Esophagus squamous epithelium (tissue), 5 donors: Measurements from ENCODE around the gene RCL1. TPM values are rescaled to one million over a fixed set of nuclear protein-coding genes. Genes with fewer than 3 reads are reported as not detected.
"Not testable (repeated sequence)": the region's sequence is repeated elsewhere in the genome, so short reads cannot be mapped to it uniquely, and the experiment has no call there.

Source experiments
- DNase-seq: peaks from one replicate; lab custom pipeline; 2025; lab: John Stamatoyannopoulos, UW
- H3K27ac ChIP-seq, 4 donors: fragments of 200-600 bp; sonication (generic); one replicate each; pipeline ENCODE4 v1.5.1; 2016 to 2019; ENCODE audit warnings: mild to moderate bottlenecking in 1 of 4
- H3K27me3 ChIP-seq, 4 donors: fragments of 200-600 bp; sonication (generic); 1 replicate in 3 of 4; 2 replicates in 1 of 4; pipeline versions ENCODE4 v1.5.1 to v1.6.0; 2017 to 2021; ENCODE audit warnings: antibody characterized with exemption in 1 of 4
- H3K36me3 ChIP-seq, 3 donors: fragments of 200-600 bp; sonication (generic); one replicate each; pipeline ENCODE4 v1.5.1; 2016 to 2019
- H3K4me1 ChIP-seq, 3 donors: fragments of 200-600 bp; sonication (generic); one replicate each; pipeline ENCODE4 v1.5.1; 2017 to 2019
- H3K4me3 ChIP-seq, 4 donors: fragments of 200-600 bp; sonication (generic); 1 replicate in 3 of 4; 2 replicates in 1 of 4; pipeline ENCODE4 v1.5.1; 2016 to 2019; ENCODE audit warnings: mild to moderate bottlenecking in 2 of 4, moderate library complexity in 1 of 4
- H3K9me3 ChIP-seq, 3 donors: fragments of 200-600 bp; sonication (generic); one replicate each; pipeline ENCODE4 v1.5.1; 2016 to 2019
- CTCF ChIP-seq, 6 experiments: fragments of 450-650 bp in 4 of 6; fragments of 200-600 bp in 2 of 6; sonication (generic) in 2 of 6; IDR thresholded peaks; one replicate each; pipeline ENCODE4 v1.5.1; 2016 to 2019; ENCODE audit warnings: antibody characterized with exemption in 6 of 6, mild to moderate bottlenecking in 4 of 6, moderate library complexity in 4 of 6
- POLR2A ChIP-seq, 4 donors: fragments of 450-650 bp; IDR thresholded peaks; one replicate each; pipeline ENCODE4 v1.6.1; 2017; ENCODE audit warnings: antibody characterized with exemption in 4 of 4, mild to moderate bottlenecking in 4 of 4, moderate library complexity in 3 of 4
- WGBS, 2 donors: methylation state at CpG; one replicate each; pipeline ENCODE4 v1.1.5; 2018; 5-methylcytosine and 5-hydroxymethylcytosine counted together
- intact Hi-C: fragments of 100-400 bp; cut with DNase I; formaldehyde crosslinking; loops from one replicate; pipeline ENCODE4 v1.15.0; 2022
- total RNA-seq, 4 donors: library from RNA; depleted of rRNA; stranded (reverse); fragments of >200 nt; gene quantifications; one replicate each; pipeline ENCODE4 v1.1.0, GENCODE V29; 2016
- donor health status: DM: yes; HTN: yes; CAD: no.

The RCL1 gene
- total RNA-seq, 4 donors from 2014 or later: 13.8 to 28.0 (median 16.5) TPM

- TF ChIP-seq CTCF (IDR thresholded peaks at IDR 0.05) (no peak), POLR2A (IDR thresholded peaks at IDR 0.05) (peak in 1 of 4 donors; percentile 22)
- intact Hi-C loops: no loop called here
- peak overlapping the region in 3 of 4 donors; percentile 49 to 89 (median 86) for H3K27ac ChIP-seq
- H3K4me1 ChIP-seq: peaks cover 9 to 28% (median 10%) of the 10 kb centered on the region in 3 donors
- no peaks in the 10 kb centered on the region for H3K27me3 ChIP-seq
- no peaks in the 10 kb centered on the region for H3K36me3 ChIP-seq
- WGBS, 2 donors: 6 to 8% methylated on average over 16 to 18 of the region's 23 CpGs
- H3K9me3 ChIP-seq: no peaks in the 10 kb centered on the region
- DNase-seq: no peak
- H3K4me3 ChIP-seq: peak overlapping the region; percentile 74 to 97 (median 88)
These were observed 631 bp upstream of the RCL1 start for GRCh38 chr9:4792054-4792571.

GRCh38 chr9:4793459-4794395, 983 bp downstream of the RCL1 start:
- DNase-seq: no peak
- H3K27ac ChIP-seq: peak overlapping the region; percentile 81 to 89 (median 84)
- H3K4me1 ChIP-seq: peaks cover 9 to 43% (median 16%) of the 10 kb centered on the region in 3 donors
- intact Hi-C loops: no loop called here
- WGBS, 2 donors: 16 to 21% methylated on average over 18 to 22 of the region's 23 CpGs
- H3K36me3 ChIP-seq: no peaks in the 10 kb centered on the region
- TF ChIP-seq POLR2A (IDR thresholded peaks at IDR 0.05) (no peak), CTCF (IDR thresholded peaks at IDR 0.05) (no peak)
- H3K27me3 ChIP-seq: no peaks in the 10 kb centered on the region
- H3K4me3 ChIP-seq: peak overlapping the region; percentile 74 to 97 (median 88)
- H3K9me3 ChIP-seq: no peaks in the 10 kb centered on the region

GRCh38 chr9:4794691-4795090, 1.9 kb downstream of the RCL1 start:
- no peak overlapping the region for H3K4me3 ChIP-seq
- no peak for TF ChIP-seq POLR2A (IDR thresholded peaks at IDR 0.05)
- TF ChIP-seq CTCF (IDR thresholded peaks at IDR 0.05): no peak
- peaks cover 9 to 50% (median 16%) of the 10 kb centered on the region in 3 donors for H3K4me1 ChIP-seq
- 62 to 63% methylated on average over 4 of the region's 4 CpGs for WGBS, 2 donors
- no peaks in the 10 kb centered on the region for H3K36me3 ChIP-seq
- intact Hi-C loops: no loop called here
- H3K9me3 ChIP-seq: no peaks in the 10 kb centered on the region
- DNase-seq: no peak
- H3K27ac ChIP-seq: no peak overlapping the region
- no peaks in the 10 kb centered on the region for H3K27me3 ChIP-seq

GRCh38 chr9:4795108-4795507, 2.4 kb downstream of the RCL1 start:
- H3K27me3 ChIP-seq, H3K27ac ChIP-seq, DNase-seq, intact Hi-C loops, H3K4me3 ChIP-seq, H3K9me3 ChIP-seq, H3K36me3 ChIP-seq: not testable (repeated sequence)
- 95 to 96% methylated on average over 7 to 9 of the region's 10 CpGs for WGBS, 2 donors
- peaks cover 9 to 50% (median 16%) of the 10 kb centered on the region in 3 donors for H3K4me1 ChIP-seq

GRCh38 chr9:4796530-4796929, 3.8 kb downstream of the RCL1 start:
- no peak overlapping the region for H3K4me3 ChIP-seq
- intact Hi-C loops: no loop called here
- TF ChIP-seq CTCF (IDR thresholded peaks at IDR 0.05): no peak
- TF ChIP-seq POLR2A (IDR thresholded peaks at IDR 0.05): no peak
- H3K9me3 ChIP-seq: no peaks in the 10 kb centered on the region
- DNase-seq: no peak
- no peaks in the 10 kb centered on the region for H3K36me3 ChIP-seq
- H3K27ac ChIP-seq: no peak overlapping the region
- WGBS, 2 donors: 92% methylated on average over 2 of the region's 2 CpGs
- peaks cover 9 to 49% (median 16%) of the 10 kb centered on the region in 3 donors for H3K4me1 ChIP-seq
- no peaks in the 10 kb centered on the region for H3K27me3 ChIP-seq
